ENCODE data around the gene BCAR3.

- TF ChIP-seq CTCF (IDR thresholded peaks at IDR 0.05) (no peak), RFX5 (IDR thresholded peaks at IDR 0.05) (no peak), ELK1 (IDR thresholded peaks at IDR 0.05; ENCODE audit: low read depth, low read length) (no peak), RNF2 (IDR thresholded peaks at IDR 0.05; ENCODE audit: borderline replicate concordance, low read depth) (no peak), JUN (IDR thresholded peaks at IDR 0.05) (no peak; a peak in 1 of 5 replicates), POLR2A (IDR thresholded peaks at IDR 0.05; ENCODE audit: low read length) (no peak)
These were observed 19.7 kb downstream of the BCAR3 start for GRCh38 chr1:93661829-93662474.

All from A549 (cell line).